GM20000 (cell line): ENCODE measurements around the gene ZNF747.

Experiments
- DNase-seq: peaks from one replicate; pipeline ENCODE4 v3.0.0; 2012; ENCODE audit warnings: low spot score
- TF ChIP-seq, protein P1 (sequence below): IDR thresholded peaks from 2 replicates; pipeline ENCODE4 v1.5.1; 2012; ENCODE audit warnings: mild to moderate bottlenecking, control low read depth; ENCODE audit errors: extremely low read depth, missing control alignments

Gene ZNF747

DNA sequence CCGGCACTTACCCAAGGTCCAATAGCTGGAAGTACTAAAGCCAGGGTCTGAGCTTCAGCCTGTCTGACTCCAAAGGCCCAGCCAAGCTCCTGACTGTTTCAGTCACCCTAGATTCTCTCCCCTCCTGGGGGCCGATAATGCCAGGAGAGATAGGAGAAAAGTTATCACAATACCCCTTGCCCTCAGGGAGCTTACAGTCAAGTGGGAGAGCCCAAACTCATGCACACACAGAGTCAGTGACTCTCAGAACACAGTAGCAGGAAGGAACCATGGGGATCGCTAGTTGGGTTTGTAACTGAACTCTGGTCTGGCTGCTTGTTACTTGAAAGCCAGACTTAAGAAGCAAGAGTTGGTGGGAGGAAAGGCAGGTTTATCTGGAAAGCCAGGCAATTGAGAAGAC lies 23.1 kb downstream of the ZNF747 start:
- no peak for DNase-seq

DNA sequence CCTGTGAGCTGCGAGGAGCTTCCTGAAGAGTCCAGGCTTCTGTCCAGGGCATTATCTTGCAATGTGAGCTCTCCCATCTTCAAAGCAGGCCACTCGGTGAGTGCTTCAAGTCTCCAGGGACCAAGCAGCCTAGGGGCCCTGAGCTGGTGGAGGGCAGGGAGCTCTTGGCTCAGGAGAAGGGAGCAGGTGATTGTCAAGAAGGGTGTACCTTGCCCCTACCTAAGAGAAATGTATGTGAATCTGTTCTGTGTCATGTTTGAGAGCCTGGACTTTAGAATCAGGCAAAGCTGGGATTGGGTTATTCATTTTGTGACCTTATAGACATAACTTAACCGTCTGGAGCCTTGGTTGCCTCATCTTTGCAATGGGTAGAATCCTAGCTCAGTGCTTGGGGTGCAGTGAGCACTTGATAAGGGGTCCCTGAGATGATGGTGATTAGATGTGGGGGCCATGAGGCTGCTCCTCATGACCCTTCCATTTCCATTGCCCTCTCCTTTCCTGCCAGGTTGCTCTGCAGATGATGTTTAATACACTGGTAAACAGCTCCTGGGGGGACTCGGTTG lies 24.2 kb downstream of the ZNF747 start:
- TF ChIP-seq, protein P1, sequence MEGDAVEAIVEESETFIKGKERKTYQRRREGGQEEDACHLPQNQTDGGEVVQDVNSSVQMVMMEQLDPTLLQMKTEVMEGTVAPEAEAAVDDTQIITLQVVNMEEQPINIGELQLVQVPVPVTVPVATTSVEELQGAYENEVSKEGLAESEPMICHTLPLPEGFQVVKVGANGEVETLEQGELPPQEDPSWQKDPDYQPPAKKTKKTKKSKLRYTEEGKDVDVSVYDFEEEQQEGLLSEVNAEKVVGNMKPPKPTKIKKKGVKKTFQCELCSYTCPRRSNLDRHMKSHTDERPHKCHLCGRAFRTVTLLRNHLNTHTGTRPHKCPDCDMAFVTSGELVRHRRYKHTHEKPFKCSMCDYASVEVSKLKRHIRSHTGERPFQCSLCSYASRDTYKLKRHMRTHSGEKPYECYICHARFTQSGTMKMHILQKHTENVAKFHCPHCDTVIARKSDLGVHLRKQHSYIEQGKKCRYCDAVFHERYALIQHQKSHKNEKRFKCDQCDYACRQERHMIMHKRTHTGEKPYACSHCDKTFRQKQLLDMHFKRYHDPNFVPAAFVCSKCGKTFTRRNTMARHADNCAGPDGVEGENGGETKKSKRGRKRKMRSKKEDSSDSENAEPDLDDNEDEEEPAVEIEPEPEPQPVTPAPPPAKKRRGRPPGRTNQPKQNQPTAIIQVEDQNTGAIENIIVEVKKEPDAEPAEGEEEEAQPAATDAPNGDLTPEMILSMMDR, result no peak
- no peak for DNase-seq

More for the DNA sequence above, 23.1 kb downstream of the ZNF747 start:
- TF ChIP-seq, protein P1, result no peak

DNA sequence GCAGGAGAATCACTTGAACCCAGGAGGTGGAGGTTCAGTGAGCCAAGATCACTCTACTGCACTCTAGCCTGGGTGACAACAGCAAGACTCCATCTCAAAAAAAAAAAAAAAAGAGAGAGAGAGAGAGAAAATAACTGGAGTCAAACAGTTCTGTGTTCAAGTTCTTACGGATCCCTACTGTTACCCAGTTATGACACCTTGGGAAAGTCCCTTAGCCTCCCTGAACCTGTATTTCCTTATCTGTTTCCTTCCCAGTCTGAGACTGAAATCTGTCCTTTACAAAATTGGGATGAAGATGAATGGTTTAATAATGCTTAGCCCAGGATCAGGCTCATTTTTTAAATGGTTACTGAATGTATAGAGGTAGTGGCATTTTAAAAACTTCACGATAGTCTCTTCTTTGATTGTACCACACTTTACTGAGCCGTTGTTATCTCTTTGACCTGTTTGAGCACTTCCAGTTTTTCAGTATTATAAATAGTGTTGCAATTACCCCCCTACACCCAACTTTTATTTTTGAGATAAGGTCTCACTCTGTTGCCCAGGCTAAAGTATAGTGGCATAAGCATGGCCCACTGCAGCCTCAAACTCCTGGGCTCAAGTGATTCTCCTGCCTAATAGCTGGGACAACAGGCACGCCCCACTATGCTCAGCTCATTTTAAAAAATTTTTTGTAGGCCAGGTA lies 25.4 kb downstream of the ZNF747 start:
- TF ChIP-seq, protein P1, result no peak
- no peak for DNase-seq

DNA sequence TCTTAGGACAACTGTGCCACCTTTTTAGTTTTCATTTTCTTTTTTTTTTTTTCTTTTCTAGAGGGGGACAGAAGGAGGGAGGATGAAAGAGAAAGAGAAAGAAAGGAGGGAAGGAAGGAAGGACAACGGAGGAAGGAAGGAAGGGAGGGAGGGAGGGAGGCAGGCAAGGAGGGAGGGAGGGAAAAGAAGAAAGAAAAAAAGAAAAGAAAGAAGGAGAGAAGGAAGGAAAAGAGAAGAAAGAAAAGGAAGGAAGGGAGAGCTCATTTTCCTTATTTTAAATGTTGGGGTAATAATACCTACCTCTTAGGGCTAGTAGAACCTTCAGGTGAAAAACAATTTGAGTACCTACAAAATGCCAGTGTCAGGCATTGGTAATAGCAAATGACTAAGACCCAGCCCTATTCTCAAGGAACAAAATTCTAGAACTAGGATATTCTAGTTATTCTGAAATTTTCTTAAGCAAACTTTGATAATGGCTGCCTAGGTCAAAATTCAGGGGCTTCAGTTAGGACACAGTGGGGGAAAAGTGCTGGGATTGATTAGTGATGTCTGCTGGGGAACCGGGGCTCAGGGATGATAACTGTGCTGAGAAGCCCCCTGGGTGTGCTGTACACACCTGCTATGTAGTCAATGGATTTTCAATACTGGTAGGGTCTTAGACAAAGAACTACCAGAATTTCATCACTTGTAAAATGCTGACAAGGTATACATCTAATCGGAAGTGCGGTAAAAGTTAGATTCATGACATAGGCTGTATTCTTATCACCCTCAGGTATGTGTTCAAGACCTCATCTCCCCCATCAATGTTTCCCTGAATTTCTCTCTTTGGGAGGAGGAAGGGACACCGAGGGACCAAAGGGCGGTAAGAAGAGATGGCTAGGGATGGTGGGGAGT lies 31.0 kb downstream of the ZNF747 start:
- TF ChIP-seq, protein P1, result no peak
- no peak for DNase-seq

DNA sequence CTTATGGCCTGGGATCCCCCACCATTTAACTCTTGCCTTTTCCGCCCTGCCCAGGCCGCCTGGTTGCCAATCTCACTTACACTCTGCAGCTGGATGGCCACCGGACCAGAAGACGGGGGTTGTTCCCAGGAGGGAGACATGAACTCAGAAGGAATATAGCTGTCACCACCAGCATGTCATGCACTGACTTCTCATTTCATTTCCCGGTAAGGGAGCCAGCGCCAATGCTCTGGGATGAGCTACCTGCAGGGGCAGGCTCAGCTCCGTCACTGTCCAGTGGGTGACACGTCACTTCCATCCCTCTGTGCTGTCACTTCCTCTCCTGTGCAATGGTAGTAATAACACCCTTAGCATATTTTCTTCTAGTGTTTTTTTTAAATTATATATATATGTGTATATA lies 35.4 kb downstream of the ZNF747 start:
- TF ChIP-seq, protein P1, result no peak
- no peak for DNase-seq

DNA sequence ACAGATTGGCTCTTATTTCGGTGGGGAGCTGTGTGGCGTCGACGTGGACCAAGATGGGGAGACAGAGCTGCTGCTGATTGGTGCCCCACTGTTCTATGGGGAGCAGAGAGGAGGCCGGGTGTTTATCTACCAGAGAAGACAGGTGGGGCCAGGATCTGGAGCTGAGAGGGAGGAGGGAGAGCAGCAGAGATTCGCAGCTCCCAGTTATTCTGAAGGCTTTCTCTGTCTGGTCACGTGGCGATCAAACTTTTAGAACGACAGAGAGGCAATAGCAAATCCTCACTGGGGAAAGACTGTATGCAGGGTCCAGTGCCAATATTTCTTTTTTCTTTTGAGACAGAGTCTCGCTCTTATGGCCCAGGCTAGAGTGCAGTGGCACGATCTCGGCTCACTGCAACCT lies 39.9 kb downstream of the ZNF747 start:
- no peak for DNase-seq
- TF ChIP-seq, protein P1, result no peak
